HG02571 (cell line): ENCODE data around the gene FOCAD.

ENCODE experiments used
- ATAC-seq: cut with Tn5 transposase; IDR thresholded peaks from one replicate; pipeline ENCODE4 v1.9.1; 2021; ENCODE audit warnings: mild to moderate bottlenecking, moderate library complexity; ENCODE audit not compliant: unreplicated experiment

FOCAD gene

GRCh38 chr9:20681467-20681866 is 2.6 kb upstream of the FOCAD start:
- no peak for ATAC-seq

- ATAC-seq, result no peak
Measured at GRCh38 chr9:20683351-20684034, 566 bp upstream of the FOCAD start.

GRCh38 chr9:20684875-20685696 is 1.0 kb downstream of the FOCAD start:
- ATAC-seq, result no peak

- ATAC-seq, result no peak
Measured at GRCh38 chr9:20685769-20686168, 1.7 kb downstream of the FOCAD start.

- ATAC-seq, result no peak
Measured at GRCh38 chr9:20689833-20690232, 5.8 kb downstream of the FOCAD start.

- ATAC-seq, result no peak
Measured at GRCh38 chr9:20692554-20692953, 8.5 kb downstream of the FOCAD start.

- no peak for ATAC-seq
Measured at GRCh38 chr9:20693068-20693467, 9.0 kb downstream of the FOCAD start.

GRCh38 chr9:20694248-20694647 is 10.2 kb downstream of the FOCAD start:
- no peak for ATAC-seq

GRCh38 chr9:20697021-20697719 is 13.1 kb downstream of the FOCAD start:
- no peak for ATAC-seq

GRCh38 chr9:20698782-20699181 is 14.7 kb downstream of the FOCAD start:
- ATAC-seq, result no peak

- ATAC-seq, result no peak
Measured at GRCh38 chr9:20701060-20701459, 17.0 kb downstream of the FOCAD start.

GRCh38 chr9:20702570-20702969 is 18.5 kb downstream of the FOCAD start:
- ATAC-seq, result no peak

- ATAC-seq, result no peak
Measured at GRCh38 chr9:20703146-20703545, 19.1 kb downstream of the FOCAD start.

- ATAC-seq, result no peak
Measured at GRCh38 chr9:20707708-20708107, 23.6 kb downstream of the FOCAD start.

- no peak for ATAC-seq
Measured at GRCh38 chr9:20713172-20713571, 29.1 kb downstream of the FOCAD start.

- ATAC-seq, result no peak
Measured at GRCh38 chr9:20714442-20715415, 30.7 kb downstream of the FOCAD start.

GRCh38 chr9:20722221-20722620 is 38.2 kb downstream of the FOCAD start:
- no peak for ATAC-seq

- ATAC-seq, result no peak
Measured at GRCh38 chr9:20725675-20726074, 41.6 kb downstream of the FOCAD start.

GRCh38 chr9:20726144-20726543 is 42.1 kb downstream of the FOCAD start:
- ATAC-seq, result no peak

- no peak for ATAC-seq
Measured at GRCh38 chr9:20728493-20729220, 44.6 kb downstream of the FOCAD start.
